Lung (tissue), 12 donors: Measurements from ENCODE around the gene RAB11FIP3. TPM values are rescaled to one million over a fixed set of nuclear protein-coding genes. Genes with fewer than 3 reads are reported as not detected.

Experiments
- ATAC-seq: fragments of 200-7000 bp; cut with Tn5 transposase; one replicate; pipeline ENCODE4 v1.9.1; 2020; ENCODE audit warnings: moderate number of reproducible peaks; ENCODE audit not compliant: insufficient read depth, low FRiP score
- DNase-seq, 3 donors: peaks; one replicate each; pipeline ENCODE4 v3.0.0-alpha.2; 2013 to 2017
- H3K27ac ChIP-seq, 2 donors: one replicate each; pipeline ENCODE4 v1.5.1; 2013; ENCODE audit warnings: mild to moderate bottlenecking in 2 of 2, moderate library complexity in 2 of 2, control low read depth in 1 of 2, inconsistent platforms in 1 of 2, low read depth in 1 of 2, low read length in 1 of 2
- H3K27me3 ChIP-seq, 3 donors: one replicate each; pipeline ENCODE4 v1.5.1; 2013; ENCODE audit warnings: low read length in 2 of 3; ENCODE audit not compliant: control insufficient read depth in 3 of 3, insufficient read depth in 3 of 3
- H3K36me3 ChIP-seq, 4 donors: one replicate each; pipeline ENCODE4 v1.5.1; 2013; ENCODE audit warnings: low read length in 4 of 4, mild to moderate bottlenecking in 1 of 4, moderate library complexity in 1 of 4; ENCODE audit not compliant: control insufficient read depth in 4 of 4, insufficient read depth in 4 of 4
- H3K4me1 ChIP-seq, 5 donors: one replicate each; pipeline ENCODE4 v1.5.1; 2013; ENCODE audit warnings: low read length in 5 of 5, mild to moderate bottlenecking in 2 of 5, moderate library complexity in 1 of 5; ENCODE audit not compliant: control insufficient read depth in 5 of 5, insufficient read depth in 5 of 5
- H3K4me3 ChIP-seq: one replicate; pipeline ENCODE4 v1.5.1; 2013; ENCODE audit warnings: mild to moderate bottlenecking, control low read depth, moderate library complexity
- H3K9ac ChIP-seq, 2 donors: one replicate each; pipeline ENCODE4 v1.5.1; 2013; ENCODE audit warnings: low read length in 2 of 2, control low read depth in 1 of 2; ENCODE audit not compliant: insufficient read depth in 1 of 2
- H3K9me3 ChIP-seq, 4 donors: one replicate each; pipeline ENCODE4 v1.5.1; 2013; ENCODE audit warnings: low read length in 3 of 4, mild to moderate bottlenecking in 1 of 4, moderate library complexity in 1 of 4; ENCODE audit not compliant: control insufficient read depth in 4 of 4, insufficient read depth in 3 of 4
- CTCF ChIP-seq: IDR thresholded peaks from 2 replicates; pipeline ENCODE4 v1.5.1; 2012; ENCODE audit warnings: mild to moderate bottlenecking; ENCODE audit errors: control extremely low read depth, extremely low read depth
- WGBS, 2 donors: extraction: QIAGEN DNeasy Blood & Tissue Kit; methylation state at CpG; one replicate each; pipeline ENCODE4 v1.1.7; 2013; 5-methylcytosine and 5-hydroxymethylcytosine counted together
- polyA plus RNA-seq, 2 donors: library from polyadenylated mRNA; stranded (reverse); fragments of 200-250 nt; gene quantifications; one replicate each; pipeline ENCODE4 v1.2.1, GENCODE V29; 2013
- total RNA-seq, 2 donors: library from RNA; depleted of rRNA in 1 of 2; stranded (reverse); fragments of >200 nt in 1 of 2; gene quantifications; one replicate each; pipeline ENCODE4 v1.2.1, GENCODE V29; 2014 to 2021
- donor health status: control.
- donor health status: control.
- donor health status: Bipolar disorder and iron deficiency.
- donor health status: healthy.
- donor health status: DM: yes; HTN: yes; CAD: no.

Gene RAB11FIP3
- total and polyA plus RNA-seq, 4 donors = 20.7 to 38.3 (median 21.5) TPM

GRCh38 chr16:397135-397661, 28.3 kb upstream of the RAB11FIP3 start, which contains the start of gene NME4:
Gene NME4 (plus strand): TSS chr16:397199. CDS start chr16:397223, 24 bp downstream.
- DNase-seq (peak; percentile 37 to 70 (median 44)), ATAC-seq (no peak)
- WGBS, 2 donors = 0 to 1% methylated on average over 34 to 75 of the region's 75 CpGs
- peaks cover 0 to 8% (median 0%) of the 10 kb centered on the region in 4 donors for H3K36me3 ChIP-seq
- H3K4me3 ChIP-seq = peak within 1 kb of the TSS; percentile 65
- H3K9me3 ChIP-seq = no peaks in the 10 kb centered on the region
- peak within 1 kb of the TSS in 1 of 2 donors; percentile 50 for H3K9ac ChIP-seq
- TF ChIP-seq CTCF = no peak
- H3K27me3 ChIP-seq = no peaks in the 10 kb centered on the region
- peak within 1 kb of the TSS; percentile 68 to 85 for H3K27ac ChIP-seq
- H3K4me1 ChIP-seq = peaks cover 0 to 17% (median 0%) of the 10 kb centered on the region in 5 donors

DNA sequence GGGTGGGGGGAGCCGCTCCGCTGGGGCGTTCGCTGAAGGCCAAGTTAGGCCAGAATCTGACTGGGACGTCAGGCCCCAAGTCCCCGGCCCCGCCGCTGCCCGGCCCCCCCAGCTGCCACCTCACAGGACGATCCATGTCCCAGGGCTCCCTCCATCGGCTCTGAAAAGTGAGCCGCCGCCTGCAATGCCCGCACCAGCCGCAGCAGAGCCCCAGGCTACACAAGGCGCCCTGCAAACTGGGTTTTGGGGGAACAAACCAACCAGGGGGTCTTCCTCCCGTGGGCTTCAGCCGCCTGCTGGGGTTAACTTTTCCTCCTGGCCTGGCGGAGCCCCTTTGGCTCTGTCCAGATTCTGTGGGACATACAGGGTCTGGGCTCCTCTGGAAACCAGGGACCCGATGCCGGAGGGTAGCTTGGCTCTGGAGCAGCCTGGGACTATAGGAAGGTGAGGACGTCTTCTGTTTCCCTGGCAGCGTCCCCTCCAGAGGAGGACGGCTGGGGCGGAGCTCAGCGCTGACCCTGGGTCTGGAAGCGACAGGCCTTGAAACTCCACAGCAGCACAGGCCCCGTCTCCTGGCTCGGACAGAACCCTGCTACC, 27.6 kb upstream of the RAB11FIP3 start:
- DNase-seq (peak; percentile 86 to 91 (median 89)), ATAC-seq (no peak)
- peak overlapping the region in 1 of 2 donors; percentile 40 for H3K27ac ChIP-seq
- no peak for TF ChIP-seq CTCF
- H3K27me3 ChIP-seq = no peaks in the 10 kb centered on the region
- WGBS, 2 donors = 31 to 54% methylated on average over 20 to 29 of the region's 29 CpGs
- peaks cover 0 to 17% (median 0%) of the 10 kb centered on the region in 5 donors for H3K4me1 ChIP-seq
- H3K9ac ChIP-seq = no peak overlapping the region
- no peak overlapping the region for H3K4me3 ChIP-seq
- H3K36me3 ChIP-seq = peaks cover 0 to 8% (median 0%) of the 10 kb centered on the region in 4 donors
- no peaks in the 10 kb centered on the region for H3K9me3 ChIP-seq

- Histone ChIP-seq H3K27ac (no peak overlapping the region), H3K36me3 (peaks cover 0 to 8% (median 0%) of the 10 kb centered on the region in 4 donors), H3K9me3 (no peaks in the 10 kb centered on the region), H3K4me1 (peaks cover 0 to 17% (median 0%) of the 10 kb centered on the region in 5 donors), H3K4me3 (no peak overlapping the region), H3K9ac (no peak overlapping the region), H3K27me3 (no peaks in the 10 kb centered on the region)
- no peak for DNase-seq
- ATAC-seq = no peak
- no peak for TF ChIP-seq CTCF
- WGBS, 2 donors = 82 to 84% methylated on average over 24 of the region's 24 CpGs
These were observed 26.7 kb upstream of the RAB11FIP3 start for GRCh38 chr16:398561-399339.
